ENCODE results near the gene ATRIP.
"Not testable (repeated sequence)": the region's sequence is repeated elsewhere in the genome, so short reads cannot be mapped to it uniquely, and the experiment has no call there.

ATRIP gene

DNA sequence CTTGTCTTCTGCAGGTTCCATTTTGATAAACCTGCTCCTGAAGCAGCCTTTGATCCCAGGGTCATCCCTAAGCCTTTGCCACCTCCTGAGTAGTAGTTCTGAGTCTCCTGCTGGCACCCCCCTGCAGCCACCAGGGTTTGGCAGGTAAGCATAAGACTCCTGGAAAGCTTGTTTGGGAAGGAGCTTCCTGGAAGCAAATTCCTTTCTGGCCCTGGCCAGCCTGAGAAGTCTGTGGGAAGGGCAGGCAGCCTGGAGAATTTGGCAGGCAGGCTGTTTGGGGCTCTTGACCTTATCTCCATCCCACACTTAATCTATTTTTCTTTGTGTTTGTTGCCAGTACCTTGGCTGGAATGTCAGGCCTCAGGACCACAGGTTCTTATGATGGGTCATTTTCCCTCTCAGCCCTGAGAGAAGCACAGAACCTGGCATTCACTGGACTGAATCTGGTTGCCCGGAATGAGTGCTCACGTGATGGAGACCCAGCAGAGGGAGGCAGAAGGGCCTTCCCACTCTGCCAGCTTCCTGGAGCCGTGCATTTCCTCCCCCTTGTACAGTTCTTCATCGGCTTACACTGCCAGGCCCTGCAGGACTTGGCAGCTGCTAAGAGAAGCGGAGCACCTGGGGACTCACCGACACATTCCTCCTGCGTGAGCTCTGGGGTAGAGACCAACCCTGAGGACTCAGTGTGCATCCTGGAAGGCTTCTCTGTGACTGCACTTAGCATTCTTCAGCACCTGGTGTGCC, 13.4 kb downstream of the ATRIP start:
- no peaks in the 10 kb centered on the region for H3F3A ChIP-seq (ENCODE audit: insufficient read depth, low read length)
- H3K9me3 ChIP-seq (replicated peaks; ENCODE audit: insufficient read depth, low read length), result no peaks in the 10 kb centered on the region
- peaks cover 4% of the 10 kb centered on the region for H3K36me3 ChIP-seq (replicated peaks; ENCODE audit: insufficient read depth, low read length)
- no peaks in the 10 kb centered on the region for H3K9me2 ChIP-seq (replicated peaks; ENCODE audit: insufficient read depth, low read length)
- no peak for DNase-seq
- no peak overlapping the region for H3K27ac ChIP-seq (ENCODE audit: low read length)
- no peak overlapping the region for H3K9ac ChIP-seq (ENCODE audit: low read length)
- no peaks in the 10 kb centered on the region for H3K4me1 ChIP-seq (ENCODE audit: low read length)
- H3K4me3 ChIP-seq (ENCODE audit: low read length), result no peak overlapping the region
- no peaks in the 10 kb centered on the region for H4K20me1 ChIP-seq (ENCODE audit: insufficient read depth, low read length)
- no peak for TF ChIP-seq EZH2 (optimal IDR thresholded peaks at IDR 0.05; ENCODE audit: low read depth, low read length)
- TF ChIP-seq EZH2phosphoT487 (IDR thresholded peaks at IDR 0.05; ENCODE audit: low read length), result no peak
- TF ChIP-seq, protein P1, sequence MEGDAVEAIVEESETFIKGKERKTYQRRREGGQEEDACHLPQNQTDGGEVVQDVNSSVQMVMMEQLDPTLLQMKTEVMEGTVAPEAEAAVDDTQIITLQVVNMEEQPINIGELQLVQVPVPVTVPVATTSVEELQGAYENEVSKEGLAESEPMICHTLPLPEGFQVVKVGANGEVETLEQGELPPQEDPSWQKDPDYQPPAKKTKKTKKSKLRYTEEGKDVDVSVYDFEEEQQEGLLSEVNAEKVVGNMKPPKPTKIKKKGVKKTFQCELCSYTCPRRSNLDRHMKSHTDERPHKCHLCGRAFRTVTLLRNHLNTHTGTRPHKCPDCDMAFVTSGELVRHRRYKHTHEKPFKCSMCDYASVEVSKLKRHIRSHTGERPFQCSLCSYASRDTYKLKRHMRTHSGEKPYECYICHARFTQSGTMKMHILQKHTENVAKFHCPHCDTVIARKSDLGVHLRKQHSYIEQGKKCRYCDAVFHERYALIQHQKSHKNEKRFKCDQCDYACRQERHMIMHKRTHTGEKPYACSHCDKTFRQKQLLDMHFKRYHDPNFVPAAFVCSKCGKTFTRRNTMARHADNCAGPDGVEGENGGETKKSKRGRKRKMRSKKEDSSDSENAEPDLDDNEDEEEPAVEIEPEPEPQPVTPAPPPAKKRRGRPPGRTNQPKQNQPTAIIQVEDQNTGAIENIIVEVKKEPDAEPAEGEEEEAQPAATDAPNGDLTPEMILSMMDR (IDR thresholded peaks at IDR 0.05; ENCODE audit: low read length), result no peak
- H3K79me2 ChIP-seq (ENCODE audit: low read length), result no peaks in the 10 kb centered on the region
- no peak overlapping the region for H2AFZ ChIP-seq (ENCODE audit: low read length)
- H3K27me3 ChIP-seq (replicated peaks; ENCODE audit: insufficient read depth, low read length), result no peaks in the 10 kb centered on the region
- H3K4me2 ChIP-seq (ENCODE audit: low read depth, low read length), result no peak overlapping the region

DNA sequence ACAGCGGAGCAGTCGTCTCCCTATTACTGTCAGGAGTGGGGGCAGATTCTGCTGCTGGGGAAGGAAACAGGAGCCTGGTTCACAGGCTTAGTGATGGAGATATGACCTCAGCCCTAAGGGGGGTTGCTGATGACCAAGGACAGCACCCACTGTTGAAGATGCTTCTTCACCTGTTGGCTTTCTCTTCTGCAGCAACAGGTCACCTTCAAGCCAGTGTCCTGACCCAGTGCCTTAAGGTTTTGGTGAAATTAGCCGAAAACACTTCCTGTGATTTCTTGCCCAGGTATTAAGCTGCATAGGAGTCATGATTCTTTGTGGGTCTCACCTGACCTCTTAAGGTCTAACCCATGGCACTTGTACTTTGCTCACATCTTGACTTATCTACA, 14.0 kb downstream of the ATRIP start:
- no peaks in the 10 kb centered on the region for H3K79me2 ChIP-seq (ENCODE audit: low read length)
- H3K4me2 ChIP-seq (ENCODE audit: low read depth, low read length), result no peak overlapping the region
- H3K9me2 ChIP-seq (replicated peaks; ENCODE audit: insufficient read depth, low read length), result no peaks in the 10 kb centered on the region
- no peaks in the 10 kb centered on the region for H4K20me1 ChIP-seq (ENCODE audit: insufficient read depth, low read length)
- H3K9ac ChIP-seq (ENCODE audit: low read length), result no peak overlapping the region
- H2AFZ ChIP-seq (ENCODE audit: low read length), result no peak overlapping the region
- no peaks in the 10 kb centered on the region for H3F3A ChIP-seq (ENCODE audit: insufficient read depth, low read length)
- H3K36me3 ChIP-seq (replicated peaks; ENCODE audit: insufficient read depth, low read length), result peaks cover 4% of the 10 kb centered on the region
- no peak overlapping the region for H3K27ac ChIP-seq (ENCODE audit: low read length)
- peaks cover 3% of the 10 kb centered on the region for H3K4me1 ChIP-seq (ENCODE audit: low read length)
- H3K4me3 ChIP-seq (ENCODE audit: low read length), result no peak overlapping the region
- H3K9me3 ChIP-seq (replicated peaks; ENCODE audit: insufficient read depth, low read length), result no peaks in the 10 kb centered on the region
- TF ChIP-seq EZH2 (optimal IDR thresholded peaks at IDR 0.05; ENCODE audit: low read depth, low read length) (no peak), EZH2phosphoT487 (IDR thresholded peaks at IDR 0.05; ENCODE audit: low read length) (no peak)
- TF ChIP-seq, protein P1 (IDR thresholded peaks at IDR 0.05; ENCODE audit: low read length), result no peak
- H3K27me3 ChIP-seq (replicated peaks; ENCODE audit: insufficient read depth, low read length), result no peaks in the 10 kb centered on the region
- no peak for DNase-seq

DNA sequence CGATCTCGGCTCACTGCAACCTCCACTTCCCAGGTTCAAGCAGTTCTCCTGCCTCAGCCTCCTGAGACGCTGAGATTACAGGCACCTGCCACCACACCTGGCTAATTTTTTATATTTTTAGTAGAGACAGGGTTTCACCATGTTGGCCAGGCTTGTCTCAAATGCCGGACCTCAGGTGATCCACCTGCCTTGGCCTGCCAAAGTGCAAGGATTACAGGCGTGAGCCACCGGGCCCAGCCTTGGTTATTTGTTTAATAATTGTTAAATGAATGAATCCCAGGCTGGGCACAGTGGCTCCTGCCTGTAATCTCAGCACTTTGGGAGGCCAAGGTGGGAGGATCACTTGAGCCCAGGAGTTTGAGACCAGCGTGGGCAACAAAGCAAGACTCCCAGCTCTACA, 15.2 kb downstream of the ATRIP start:
- not testable (repeated sequence) for H3F3A ChIP-seq (ENCODE audit: insufficient read depth, low read length); H3K27me3 ChIP-seq (replicated peaks; ENCODE audit: insufficient read depth, low read length); H4K20me1 ChIP-seq (ENCODE audit: insufficient read depth, low read length); H3K9me2 ChIP-seq (replicated peaks; ENCODE audit: insufficient read depth, low read length); H3K4me3 ChIP-seq (ENCODE audit: low read length); H3K9ac ChIP-seq (ENCODE audit: low read length); H2AFZ ChIP-seq (ENCODE audit: low read length); H3K36me3 ChIP-seq (replicated peaks; ENCODE audit: insufficient read depth, low read length); H3K4me2 ChIP-seq (ENCODE audit: low read depth, low read length); H3K9me3 ChIP-seq (replicated peaks; ENCODE audit: insufficient read depth, low read length); H3K27ac ChIP-seq (ENCODE audit: low read length); DNase-seq; H3K4me1 ChIP-seq (ENCODE audit: low read length); H3K79me2 ChIP-seq (ENCODE audit: low read length)

DNA sequence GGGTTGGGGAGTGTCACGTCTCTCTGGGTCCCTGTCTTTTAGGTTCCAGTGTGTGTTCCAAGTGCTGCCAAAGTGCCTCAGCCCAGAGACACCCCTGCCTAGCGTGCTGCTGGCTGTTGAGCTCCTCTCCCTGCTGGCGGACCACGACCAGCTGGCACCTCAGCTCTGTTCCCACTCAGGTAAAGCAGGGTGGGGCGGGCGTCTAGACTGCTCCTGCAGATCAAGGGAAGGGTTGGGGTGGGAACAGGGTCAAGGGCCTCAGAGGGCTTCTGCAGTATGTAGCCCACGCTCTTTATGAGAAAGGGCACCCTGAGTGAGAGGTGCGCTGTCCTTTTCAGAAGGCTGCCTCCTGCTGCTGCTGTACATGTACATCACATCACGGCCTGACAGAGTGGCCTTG, 17.2 kb downstream of the ATRIP start:
- no peak for DNase-seq
- no peak overlapping the region for H3K9ac ChIP-seq (ENCODE audit: low read length)
- peaks cover 2% of the 10 kb centered on the region; the same call in 1 of the 2 replicates for H3F3A ChIP-seq (ENCODE audit: insufficient read depth, low read length)
- H2AFZ ChIP-seq (ENCODE audit: low read length), result no peak overlapping the region
- H3K4me3 ChIP-seq (ENCODE audit: low read length), result no peak overlapping the region
- no peaks in the 10 kb centered on the region for H3K9me2 ChIP-seq (replicated peaks; ENCODE audit: insufficient read depth, low read length)
- H3K27ac ChIP-seq (ENCODE audit: low read length), result no peak overlapping the region
- H3K4me2 ChIP-seq (ENCODE audit: low read depth, low read length), result no peak overlapping the region
- peaks cover 4% of the 10 kb centered on the region for H3K36me3 ChIP-seq (replicated peaks; ENCODE audit: insufficient read depth, low read length)
- no peaks in the 10 kb centered on the region for H4K20me1 ChIP-seq (ENCODE audit: insufficient read depth, low read length)
- no peaks in the 10 kb centered on the region for H3K9me3 ChIP-seq (replicated peaks; ENCODE audit: insufficient read depth, low read length)
- peaks cover 27% of the 10 kb centered on the region for H3K79me2 ChIP-seq (ENCODE audit: low read length)
- H3K4me1 ChIP-seq (ENCODE audit: low read length), result peaks cover 21% of the 10 kb centered on the region
- H3K27me3 ChIP-seq (replicated peaks; ENCODE audit: insufficient read depth, low read length), result no peaks in the 10 kb centered on the region
- TF ChIP-seq, protein P1 (IDR thresholded peaks at IDR 0.05; ENCODE audit: low read length), result no peak
- no peak for TF ChIP-seq EZH2phosphoT487 (IDR thresholded peaks at IDR 0.05; ENCODE audit: low read length)
- no peak for TF ChIP-seq EZH2 (optimal IDR thresholded peaks at IDR 0.05; ENCODE audit: low read depth, low read length)

All from MM.1S (cell line).